NCI-H2196 treated with DMSO at 0.1 percent for 48 hours (cell line): ENCODE measurements around the gene SLC8A1.

Experiments used
- DNase-seq: peaks from one replicate; lab custom pipeline; 2025; ENCODE audit not compliant: unreplicated experiment; lab: John Stamatoyannopoulos, UW

SLC8A1 gene

DNA sequence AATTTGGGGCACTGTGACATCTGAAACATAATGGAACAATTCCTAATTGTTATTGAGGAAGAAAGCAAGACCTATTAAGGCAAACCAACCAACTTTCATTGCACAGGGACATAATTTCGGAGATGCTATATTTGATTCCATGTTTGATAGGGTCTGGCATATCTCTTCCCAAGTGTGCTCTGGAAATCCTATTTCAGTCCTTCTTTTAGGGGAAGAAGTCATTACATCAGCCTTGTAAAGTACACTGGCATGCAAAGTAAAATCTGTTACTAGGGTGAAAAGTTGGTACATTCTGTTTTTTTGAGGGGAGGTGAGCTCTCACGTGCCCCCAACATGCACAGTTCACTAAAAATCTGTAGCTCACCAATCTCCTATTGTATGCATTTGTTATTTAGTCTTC lies 172.4 kb downstream of the SLC8A1 start:
- DNase-seq, result no peak

DNA sequence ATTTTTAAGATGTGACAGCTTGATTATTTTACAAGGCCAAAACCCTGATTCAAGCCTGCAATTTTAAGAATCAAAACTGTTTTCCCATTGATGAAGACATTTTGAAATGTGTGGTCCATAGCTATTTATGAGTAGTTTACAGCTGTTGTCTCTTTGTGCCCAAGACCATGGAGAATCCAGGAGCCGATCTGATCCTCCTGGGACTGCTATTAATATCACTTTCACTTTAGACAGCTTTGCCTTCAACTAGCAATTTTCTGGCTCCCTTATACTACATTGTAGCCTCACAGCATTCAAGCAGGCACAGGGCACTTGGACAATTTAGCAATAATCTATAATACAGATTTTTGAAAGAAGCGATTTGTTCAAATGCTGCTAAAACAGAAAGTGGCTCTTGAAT lies 172.9 kb downstream of the SLC8A1 start:
- DNase-seq, result no peak

DNA sequence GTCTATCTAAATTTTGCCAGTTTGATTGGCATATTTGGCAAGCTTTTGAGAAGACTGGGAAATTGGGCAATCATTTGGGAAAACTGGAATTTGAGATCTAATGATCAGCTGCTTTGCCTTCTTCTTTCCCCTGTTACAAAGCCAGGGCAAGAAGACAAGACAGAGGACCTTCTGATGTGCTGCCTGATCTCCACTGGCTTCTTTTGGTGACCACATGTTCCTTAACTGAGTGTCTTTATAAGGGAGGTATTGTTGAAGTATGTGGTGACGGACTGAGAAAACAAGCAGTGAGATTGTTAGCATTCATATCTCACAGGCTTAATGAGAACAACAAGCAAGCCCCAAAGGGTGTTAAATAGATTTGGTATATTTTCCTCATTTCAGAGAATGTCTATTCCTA lies 175.8 kb downstream of the SLC8A1 start:
- no peak for DNase-seq

DNA sequence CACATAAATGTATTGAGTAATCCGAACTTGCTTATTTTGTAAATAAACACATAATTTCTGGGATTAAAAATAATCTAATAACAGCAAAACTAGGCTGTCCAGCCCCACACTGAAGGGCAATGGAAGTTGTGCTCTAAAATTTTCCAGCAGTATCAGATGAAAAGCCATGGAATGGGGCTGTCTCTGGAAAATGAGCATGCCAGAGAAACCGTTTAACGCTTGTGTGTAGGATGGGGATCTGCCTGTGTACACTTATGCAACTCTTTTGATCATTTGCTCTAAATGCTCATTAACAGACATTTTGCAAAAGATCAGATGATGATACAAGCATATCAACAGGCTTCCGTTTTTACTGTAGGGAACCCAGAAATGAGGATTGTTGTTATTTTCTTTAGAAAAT lies 177.6 kb downstream of the SLC8A1 start:
- DNase-seq, result no peak

DNA sequence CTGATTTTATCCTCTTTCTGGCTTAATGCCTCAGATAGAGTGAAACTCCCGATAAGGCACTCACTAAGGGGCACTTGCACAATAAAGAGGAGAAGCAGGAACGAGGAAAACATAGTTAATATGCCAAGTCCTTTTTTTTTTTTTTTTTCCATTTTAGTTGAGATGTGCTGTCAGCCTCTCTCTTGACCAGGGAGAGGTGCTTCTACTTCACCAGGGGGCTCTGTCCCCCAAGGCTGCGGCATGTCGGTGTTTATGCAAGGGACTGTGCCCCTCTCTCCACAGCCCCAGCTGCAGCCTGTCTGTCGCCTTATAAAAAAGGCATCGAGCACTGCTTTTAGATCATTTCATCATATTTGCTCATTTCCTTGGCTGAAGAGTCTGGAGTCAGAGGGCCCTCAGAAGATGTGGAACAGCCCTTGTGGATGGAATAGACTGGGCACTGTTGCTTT lies 178.1 kb downstream of the SLC8A1 start:
- no peak for DNase-seq

DNA sequence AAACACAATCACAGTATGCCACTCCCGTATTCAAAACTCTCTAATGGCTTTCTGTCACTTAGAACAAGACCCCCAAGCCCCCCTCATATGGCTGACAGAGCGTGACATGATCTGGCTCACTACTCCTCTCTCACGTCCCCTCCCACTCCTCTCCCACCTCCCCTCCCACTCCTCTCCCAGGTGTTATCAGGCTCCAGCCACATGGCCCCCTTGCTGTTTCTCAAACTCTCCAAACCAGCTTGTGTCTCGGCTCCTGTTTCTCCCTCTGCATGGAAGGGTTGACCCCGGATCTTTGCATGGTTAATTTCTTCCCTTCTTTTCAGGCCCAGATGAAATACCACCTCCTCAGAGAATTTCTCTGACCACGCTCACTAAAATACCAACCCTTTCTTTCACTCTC lies 180.8 kb downstream of the SLC8A1 start:
- no peak for DNase-seq

DNA sequence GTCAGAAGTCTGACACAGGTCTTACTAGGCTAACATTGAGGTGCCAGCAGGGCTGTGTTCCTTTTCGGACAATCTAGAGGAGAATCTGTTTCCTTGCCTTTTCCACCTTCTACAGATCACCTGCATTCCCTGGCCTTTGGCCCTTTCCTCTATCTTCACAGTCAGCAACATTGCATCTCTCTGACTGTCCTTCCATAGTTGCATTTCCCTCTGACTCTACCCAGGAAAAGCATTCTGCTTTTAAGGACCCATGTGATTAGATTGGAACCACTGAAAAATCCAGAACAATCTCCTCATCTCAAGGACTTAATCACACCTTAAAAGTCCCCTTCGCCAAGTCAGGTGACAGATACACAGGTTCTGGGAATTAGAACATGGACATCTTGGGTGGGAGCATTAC lies 181.5 kb downstream of the SLC8A1 start:
- DNase-seq, result no peak

DNA sequence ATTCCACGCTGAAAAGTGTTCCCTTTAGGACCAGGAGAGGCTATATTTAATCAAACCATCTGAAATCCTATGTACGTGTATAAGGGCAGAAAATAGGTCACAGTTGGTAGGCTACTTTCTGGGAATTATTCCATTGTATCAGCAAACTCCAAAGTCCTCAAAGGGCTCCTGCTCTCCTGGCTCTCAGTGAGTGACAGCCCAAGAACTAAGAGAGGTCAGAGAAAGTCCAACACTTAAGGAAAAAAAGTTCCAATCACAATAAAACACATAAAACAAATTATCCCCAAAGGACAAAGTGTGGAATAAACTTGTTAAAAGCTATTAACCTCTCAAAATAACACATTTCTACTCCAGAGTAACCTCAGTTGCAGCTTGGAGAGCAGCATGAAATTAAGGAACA lies 183.3 kb downstream of the SLC8A1 start:
- no peak for DNase-seq

DNA sequence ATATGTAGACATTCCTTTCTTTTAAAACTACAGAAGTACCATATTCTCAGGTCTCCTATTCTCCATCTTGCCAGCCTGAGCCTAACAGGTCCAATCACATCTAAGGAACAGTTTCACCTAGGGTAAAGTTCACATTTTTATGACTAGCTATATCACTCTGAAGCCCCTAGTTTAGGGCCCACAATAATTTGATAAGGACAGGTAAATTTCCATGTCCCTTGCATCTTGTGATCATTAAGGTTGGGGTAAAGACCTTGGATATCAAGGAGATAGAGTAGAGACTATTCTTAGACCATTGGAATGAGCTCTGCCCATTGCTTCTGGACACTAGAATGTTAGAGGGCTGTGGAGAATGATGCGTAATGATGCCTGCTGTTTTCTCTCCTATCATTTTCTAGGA lies 185.7 kb downstream of the SLC8A1 start:
- no peak for DNase-seq

DNA sequence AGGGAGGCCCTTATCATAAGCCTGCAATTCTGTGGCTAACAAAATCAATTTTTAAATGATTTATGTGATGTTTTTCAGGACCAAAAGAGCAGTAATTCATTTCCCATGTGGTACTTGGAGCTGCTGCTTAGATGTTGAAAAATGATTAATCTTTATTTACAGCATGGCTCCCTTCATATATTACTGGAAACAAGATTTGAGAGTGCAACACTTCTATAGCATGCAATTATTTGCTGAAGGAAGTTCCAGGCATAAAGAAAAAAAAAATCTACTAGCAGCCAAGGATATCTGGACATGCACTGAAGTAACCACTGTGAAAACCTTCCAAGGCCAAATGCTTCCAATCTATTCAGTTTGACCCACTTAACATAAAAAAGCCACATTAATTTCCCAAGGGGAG lies 186.3 kb downstream of the SLC8A1 start:
- no peak for DNase-seq

DNA sequence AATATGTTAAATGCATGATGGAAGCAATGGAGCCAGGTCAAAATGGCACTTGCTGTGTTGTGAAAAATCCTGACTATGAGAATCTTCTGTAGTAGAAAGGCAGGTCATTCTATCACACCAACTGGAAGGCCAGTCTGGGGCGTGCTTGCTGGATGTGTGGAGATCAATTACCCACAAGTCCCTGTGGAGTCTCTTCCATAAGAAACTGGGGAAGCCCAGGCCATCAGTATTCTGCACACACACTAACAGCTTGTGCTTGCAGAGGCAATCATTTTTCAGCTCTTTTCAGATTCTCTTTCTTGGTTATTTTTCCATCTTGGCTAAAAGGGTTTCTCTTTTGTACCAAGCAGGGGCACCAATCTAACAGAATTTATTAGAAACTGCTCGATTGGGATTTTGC lies 190.8 kb downstream of the SLC8A1 start:
- DNase-seq, result no peak

DNA sequence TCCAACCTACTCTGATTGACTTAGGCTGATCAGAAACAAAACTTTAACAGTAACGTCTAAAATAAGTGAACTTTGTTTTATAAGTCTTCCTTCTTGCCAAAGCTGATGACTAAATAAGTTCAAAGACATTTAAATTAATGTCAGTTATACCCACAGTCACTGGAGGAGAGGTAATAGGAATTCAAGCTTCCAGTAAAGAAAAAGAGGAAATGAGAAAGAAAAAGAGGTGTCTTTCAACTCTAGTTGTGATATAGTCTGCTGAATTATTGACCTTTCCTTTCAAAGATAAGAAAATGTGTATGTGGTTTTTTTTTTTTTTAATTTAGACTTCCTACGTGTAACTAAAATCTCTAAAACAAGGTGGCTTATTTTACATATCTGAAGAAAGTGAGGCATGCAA lies 191.5 kb downstream of the SLC8A1 start:
- DNase-seq, result no peak

DNA sequence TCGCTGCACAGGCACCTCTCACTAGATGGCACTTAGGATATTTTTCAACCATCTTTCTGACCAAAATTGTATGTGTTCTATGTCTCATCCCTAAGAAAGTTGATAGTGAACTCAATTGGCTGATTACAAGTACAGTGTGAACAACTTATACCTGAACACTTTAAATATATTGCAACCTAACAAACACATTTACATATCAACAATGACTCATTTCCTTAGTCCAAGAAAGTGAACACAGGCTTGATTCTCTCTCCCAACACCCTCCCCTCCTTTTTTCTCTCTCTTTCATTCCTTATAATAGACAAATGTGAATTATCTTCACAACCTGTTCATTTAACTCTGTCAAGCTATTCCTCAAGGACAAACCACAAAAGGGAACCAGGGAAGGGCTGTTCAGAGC lies 192.0 kb downstream of the SLC8A1 start:
- DNase-seq, result no peak

DNA sequence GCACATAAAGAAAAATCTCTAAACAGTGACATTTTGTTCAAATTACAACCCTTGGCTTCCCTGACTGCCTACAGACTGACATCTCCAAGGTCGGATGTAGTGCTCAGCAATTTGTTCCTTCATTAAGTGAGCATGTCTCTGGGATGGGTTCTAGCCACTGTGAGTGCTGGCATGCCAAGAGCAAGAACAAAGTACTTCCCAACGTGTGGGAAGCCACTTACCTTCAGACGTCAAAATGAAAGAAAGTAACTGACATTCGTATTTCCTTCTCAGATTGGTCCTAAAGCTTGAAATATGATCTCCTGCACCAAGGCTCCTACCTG lies 193.8 kb downstream of the SLC8A1 start:
- no peak for DNase-seq

DNA sequence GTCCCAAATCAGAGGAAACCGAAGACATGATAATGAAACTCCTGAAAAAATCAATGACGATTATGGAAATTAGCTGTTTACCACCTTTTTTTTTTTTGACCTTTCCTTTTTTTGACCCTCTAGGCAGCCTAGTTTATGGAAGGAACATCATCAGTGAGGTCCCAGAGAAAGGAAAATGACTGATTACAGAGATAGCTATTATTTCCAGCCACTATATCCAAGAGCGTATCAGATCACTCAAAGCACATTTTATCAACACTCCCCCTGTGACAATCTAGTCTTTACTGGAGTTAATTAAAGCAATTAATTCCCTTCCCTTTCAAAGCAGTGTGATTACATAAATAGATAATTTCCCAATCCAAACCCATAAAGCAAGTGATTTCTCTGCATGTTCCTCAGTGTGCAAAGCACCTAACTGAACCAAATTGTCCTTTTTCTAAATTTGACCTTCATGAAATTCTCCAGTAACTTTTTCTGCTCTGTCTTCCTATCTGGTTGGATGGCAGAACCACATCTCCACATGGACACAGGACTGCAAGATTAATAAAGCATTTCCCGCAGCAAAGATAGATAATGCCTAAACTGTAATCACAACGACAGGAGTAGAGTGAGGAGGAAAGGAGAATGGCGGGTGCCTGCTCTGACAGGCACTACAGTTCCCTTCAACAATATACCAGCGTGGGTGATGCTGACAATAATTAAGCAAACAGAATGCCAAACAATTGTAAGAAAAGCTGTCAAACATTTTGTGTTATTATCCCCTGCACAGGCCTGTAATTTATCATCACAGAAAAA lies 194.4 kb downstream of the SLC8A1 start:
- no peak for DNase-seq

DNA sequence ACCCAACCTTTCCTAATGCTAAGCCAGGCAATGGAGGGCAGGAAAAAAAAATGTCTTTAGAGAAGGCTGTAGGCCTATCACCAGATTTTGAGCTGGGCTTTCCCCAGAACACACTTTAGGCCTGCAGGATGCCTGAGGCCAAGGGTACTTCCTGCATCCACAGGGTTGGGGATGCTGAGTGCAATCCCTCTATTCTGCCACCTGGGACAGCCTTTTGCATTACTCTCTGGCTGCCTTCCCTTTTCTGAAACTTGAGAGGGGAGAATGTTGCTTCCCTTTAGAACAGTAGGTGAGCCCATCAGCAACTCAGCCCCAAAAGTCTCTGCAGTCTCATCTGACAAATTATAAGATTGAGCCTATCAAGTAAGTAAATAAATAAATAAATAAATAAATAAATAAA lies 195.2 kb downstream of the SLC8A1 start:
- no peak for DNase-seq

DNA sequence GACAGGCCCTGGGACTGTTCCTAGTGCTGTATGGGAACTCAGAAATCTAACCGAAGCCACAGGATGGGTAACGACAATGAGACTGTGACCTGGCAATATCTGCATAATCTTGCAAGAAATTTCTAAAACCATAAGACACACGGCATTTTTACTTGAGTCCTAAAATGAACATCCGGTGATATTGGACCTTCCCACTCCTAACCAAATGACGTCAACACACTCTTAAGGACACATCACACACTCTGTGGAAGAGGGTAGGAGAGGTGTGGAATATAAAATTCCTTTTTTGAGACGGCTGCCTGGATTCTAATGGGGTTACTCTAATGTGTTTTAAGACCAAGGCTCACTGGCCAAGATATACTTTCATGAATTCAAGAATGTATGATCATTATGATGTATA lies 195.9 kb downstream of the SLC8A1 start:
- no peak for DNase-seq

DNA sequence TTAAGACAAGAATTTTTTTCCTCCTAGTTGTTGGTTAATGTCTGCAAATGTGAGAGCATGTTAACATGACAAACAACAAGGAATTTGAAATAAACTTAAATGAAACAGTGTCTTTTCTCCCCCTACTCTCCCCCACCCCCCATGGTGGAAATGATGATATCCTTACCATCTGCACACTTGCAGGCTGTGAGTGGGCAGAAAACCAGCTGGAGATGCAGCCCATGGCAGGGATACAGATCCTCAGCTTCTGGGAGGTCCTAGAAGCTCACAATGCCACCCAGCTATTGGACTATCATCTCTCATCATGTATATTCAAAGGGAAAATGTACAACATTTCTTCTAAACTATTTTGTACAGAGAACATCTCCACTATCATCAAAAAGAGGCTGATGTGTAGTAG lies 196.8 kb downstream of the SLC8A1 start:
- DNase-seq, result no peak

DNA sequence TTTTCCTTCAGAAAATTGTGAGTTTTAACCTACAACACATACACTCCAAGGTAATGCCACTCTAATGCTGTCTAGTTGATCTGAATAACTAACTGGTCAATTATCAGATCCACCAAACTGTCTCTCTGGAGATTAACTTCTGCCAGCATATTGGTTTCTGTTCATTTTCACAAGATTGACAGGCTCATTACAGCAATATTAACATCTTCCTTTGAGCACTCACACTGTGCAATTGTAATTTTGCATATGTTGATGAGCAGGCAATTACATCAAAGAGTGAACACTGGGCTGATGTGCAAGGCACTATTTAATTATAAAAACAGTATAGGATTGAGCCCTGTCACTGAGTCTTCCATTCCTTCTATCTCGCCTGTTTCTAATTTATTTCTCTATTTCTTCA lies 197.3 kb downstream of the SLC8A1 start:
- DNase-seq, result no peak

DNA sequence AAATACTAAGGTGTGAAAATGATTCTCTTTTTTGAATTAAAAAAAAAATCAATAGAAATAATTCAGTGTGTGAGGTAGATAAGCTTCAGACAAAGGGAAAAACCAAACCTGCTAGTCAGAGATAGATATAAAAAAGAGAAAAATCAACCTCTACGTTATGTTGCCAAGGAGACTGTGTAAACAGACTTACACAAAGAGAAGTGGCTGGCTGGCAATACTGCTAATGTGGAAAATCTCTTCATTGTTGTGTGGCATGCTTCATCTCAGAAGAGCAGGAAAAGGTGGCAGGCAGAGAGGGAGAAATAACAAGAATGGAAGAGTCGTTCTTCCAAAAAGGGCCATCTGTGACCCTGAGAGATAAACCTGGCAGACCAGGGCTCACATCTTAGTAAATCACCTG lies 200.8 kb downstream of the SLC8A1 start:
- peak; percentile 92 for DNase-seq

DNA sequence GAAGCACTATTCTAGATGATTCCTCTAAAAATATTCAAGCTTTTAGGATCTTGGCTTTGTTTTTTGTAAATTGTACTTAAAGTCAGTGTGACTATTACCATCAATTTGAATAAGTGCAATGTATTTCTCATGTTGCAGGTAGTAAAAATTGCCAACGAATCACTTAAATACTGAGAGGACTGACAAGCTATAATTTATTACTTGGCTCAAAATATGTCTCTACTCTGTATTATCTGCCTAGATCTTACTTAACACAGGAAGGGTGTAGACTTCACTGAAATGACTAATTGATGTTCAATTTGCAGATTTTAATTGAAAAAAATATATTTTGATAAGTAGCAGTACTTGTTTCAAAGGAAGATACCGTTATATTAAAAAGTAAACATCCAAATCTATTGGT lies 202.3 kb downstream of the SLC8A1 start:
- no peak for DNase-seq

DNA sequence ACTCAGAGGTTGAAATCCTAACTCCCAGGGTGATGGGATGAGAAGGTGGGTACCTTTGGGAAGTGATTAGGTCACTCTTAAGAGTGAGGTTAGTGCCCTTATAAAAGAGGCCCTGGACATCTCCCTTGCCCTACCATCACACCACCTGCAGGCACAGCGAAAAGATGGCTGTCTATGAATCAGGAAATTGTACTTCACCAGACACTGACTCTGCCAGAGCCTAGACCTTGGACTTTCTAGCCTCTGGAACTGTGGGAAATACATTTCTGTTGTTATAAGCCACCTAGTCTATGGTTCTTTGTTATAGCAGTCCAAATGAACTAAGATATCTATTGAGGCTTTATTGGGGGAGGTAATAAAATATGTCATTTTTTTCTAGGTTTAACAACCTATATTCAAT lies 203.6 kb downstream of the SLC8A1 start:
- DNase-seq, result no peak

DNA sequence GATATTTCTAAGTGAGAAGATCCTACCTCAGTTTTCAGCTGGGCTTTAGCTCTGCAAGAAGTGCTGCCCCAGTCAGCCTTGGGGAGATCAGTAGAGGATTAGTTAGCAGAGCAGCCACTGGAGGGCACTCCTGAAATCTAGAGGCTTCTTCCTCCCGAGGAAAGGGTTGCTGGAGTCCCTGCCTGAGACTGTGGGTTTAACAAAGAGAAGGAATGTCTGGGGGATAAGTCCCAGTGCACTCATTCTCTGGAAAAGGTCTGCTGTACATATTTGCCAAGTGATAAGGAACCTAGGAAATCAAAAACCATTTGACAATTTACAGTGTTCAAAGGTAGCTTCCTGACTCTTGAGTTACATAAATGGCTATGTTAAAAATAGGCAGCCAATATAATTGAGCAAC lies 207.2 kb downstream of the SLC8A1 start:
- DNase-seq, result peak; percentile 16

DNA sequence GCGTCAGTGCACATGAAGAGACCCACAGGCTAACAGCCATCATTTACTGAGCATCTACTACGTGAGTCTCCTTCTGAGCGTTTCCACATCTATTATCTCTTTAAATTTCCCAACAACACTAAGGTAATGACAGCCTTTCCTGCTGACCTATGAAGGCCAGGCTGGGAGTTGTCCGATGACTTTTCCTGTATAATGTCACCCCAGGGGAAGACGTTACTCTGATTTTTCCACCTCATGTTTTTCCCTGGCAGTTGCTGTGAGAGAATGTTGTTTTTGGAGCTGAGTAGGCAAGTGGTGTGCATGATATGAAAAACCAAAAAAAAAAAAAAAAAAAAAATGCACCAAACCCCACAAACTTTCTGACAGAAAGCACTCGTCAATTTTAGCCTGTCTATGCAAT lies 207.6 kb downstream of the SLC8A1 start:
- DNase-seq, result no peak
